Measurements from ENCODE around the gene SLC66A1.
"Not testable (repeated sequence)": the region's sequence is repeated elsewhere in the genome, so short reads cannot be mapped to it uniquely, and the experiment has no call there.

SLC66A1 gene, protein sequence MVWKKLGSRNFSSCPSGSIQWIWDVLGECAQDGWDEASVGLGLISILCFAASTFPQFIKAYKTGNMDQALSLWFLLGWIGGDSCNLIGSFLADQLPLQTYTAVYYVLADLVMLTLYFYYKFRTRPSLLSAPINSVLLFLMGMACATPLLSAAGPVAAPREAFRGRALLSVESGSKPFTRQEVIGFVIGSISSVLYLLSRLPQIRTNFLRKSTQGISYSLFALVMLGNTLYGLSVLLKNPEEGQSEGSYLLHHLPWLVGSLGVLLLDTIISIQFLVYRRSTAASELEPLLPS

DNA sequence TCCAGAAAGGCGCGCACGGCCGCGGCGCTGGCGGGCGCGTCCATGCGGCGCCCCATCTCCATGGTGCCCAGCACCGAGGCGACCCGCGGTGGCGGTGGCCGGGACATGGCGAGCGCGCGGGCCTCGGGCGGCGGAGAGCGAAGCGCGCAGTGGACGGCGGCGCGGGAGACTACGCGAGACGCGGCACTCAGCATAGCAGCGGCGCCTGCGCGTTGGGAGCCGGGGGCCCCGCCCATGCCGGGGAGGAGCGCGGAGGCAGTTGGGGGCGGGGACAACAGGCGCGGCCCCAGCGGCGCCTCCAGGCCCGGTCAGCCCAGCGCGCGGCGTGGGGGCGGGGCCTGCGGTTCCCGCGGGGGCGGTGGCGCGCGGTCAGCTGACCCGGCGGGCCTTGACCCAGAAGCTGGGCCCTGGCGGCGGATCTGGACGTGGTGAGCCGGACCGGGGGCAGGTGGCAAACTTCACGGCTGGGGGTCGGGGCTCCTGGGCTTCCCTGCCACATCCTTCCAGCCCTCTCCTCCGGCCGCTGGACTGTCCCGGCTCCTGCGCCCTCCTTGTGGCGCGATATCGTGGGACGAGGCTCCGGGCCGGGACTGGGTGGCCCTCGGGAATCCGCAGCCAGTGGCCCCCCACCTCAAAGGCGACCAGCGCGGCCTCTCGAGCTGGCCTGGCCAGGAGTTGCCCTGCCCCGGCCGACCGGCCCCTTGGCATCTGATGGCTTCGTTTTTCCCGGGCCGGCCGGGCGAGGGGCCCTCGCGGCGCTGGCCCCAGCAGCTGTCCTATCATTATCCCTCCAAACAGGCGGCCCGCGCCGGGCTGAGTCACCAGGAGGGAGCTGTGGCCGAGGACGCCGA, at the start of gene SLC66A1, which contains the start of gene AKR7A2:
SLC66A1 (plus strand) TSS at position 396 of the 851 bp plus-strand sequence. CDS start 5,352 bp downstream, outside the sequence.
AKR7A2 (minus strand) TSS at position 214 of the 851 bp plus-strand sequence; CDS start at position 194, 20 bp downstream.
- no peak for FAIRE-seq

DNA sequence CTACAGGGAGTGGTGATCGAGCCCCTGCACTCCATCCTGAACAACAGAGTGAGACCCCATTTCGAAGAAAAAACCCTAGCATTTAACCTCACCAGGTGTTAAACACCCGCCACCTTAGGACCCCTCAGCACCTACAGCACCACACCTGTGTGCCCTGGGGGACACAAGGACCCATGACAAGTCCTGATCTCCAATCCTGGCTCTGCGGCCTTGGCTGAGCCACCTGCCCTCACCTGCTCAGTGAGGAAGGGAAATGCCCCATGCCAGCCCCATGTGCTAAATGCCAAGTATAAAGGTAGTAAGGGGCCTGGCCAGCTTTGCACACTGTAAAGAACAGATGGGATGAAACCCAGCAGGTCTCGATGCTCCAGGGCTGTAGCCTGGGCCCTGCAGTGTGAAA, 49.4 kb upstream of the SLC66A1 start:
- FAIRE-seq: no peak

DNA sequence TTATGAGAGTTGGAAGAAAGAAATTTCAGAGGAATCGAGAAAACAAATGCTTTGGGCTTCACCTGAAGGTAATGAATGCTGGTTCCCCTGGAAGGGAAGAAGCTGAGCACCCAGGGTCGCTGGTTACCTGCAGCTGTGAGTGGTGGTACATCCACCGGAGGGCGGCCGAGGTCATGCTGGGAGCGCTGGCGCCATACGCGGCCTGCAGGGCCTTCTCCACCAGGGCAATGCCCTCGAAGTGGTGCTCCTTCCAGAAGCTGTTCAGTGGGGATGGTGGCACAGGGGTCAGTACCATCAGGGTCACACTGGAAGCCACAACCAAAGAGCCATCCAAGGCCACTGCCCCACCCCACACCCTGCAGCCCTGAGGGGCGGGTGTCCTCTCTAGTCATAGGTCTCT, 43.7 kb upstream of the SLC66A1 start:
- FAIRE-seq: no peak

DNA sequence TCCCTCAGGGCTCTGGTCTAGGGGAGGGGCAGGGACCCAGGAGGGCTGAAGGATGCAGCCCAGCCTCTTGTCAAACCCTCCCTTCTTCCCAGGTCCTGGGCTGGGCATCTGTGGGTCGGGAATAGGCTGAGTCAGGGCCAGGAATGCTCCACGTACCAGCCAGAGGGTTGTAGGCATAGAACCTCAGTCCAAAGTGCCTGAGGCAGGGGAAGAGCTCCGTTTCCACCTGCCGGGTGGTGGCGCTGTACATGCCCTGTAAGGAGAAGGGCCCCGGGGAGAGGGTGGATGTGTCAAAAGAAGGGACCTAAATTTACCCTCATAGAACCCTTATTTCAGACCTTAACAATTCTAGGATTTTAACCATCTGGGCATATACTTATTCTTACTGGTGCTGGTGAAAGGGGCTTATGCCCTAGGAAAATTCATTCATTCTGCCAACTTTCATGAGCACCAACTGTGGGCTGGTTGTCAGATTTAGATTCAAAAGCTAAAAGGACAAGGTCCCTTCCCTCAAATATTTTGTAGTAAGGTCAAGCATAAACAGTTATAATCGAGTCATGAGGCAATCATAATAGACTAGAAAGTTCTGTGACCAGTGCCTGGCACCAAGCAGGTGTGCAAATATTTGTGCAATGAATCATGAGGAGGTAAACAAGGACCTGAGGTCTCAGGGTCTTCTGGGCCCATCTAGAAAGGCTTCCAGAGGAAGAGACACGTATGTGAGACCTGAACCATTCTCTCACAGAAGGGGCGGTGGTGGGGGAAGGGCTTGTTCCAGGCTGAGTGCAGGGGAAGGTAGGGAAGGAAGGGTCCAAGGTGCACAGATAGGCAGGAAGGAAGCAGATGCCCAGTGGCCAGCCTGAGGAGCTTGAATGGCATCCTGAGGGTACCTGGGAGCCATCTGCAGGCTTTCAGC, 42.4 kb upstream of the SLC66A1 start:
- not testable (repeated sequence) for FAIRE-seq

DNA sequence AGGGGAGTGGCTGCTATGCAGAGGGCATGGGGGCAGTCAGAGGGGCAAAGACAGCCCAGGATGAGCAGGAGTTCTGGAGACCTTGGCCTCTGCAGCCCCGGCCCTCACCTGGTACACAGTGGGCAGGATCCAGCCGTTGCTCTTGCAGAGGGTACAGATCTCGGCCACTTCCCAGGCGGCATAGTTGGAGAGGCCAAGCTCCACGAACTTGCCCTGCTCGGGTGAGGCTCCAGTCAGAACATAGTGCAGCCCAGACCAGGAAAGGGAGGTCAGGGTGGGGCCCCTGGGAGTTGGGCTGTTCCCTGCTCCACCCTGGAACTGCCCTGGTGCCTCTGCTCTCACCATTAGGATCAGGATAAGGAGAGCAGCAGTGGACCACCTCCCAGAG, 41.8 kb upstream of the SLC66A1 start:
- not testable (repeated sequence) for FAIRE-seq

DNA sequence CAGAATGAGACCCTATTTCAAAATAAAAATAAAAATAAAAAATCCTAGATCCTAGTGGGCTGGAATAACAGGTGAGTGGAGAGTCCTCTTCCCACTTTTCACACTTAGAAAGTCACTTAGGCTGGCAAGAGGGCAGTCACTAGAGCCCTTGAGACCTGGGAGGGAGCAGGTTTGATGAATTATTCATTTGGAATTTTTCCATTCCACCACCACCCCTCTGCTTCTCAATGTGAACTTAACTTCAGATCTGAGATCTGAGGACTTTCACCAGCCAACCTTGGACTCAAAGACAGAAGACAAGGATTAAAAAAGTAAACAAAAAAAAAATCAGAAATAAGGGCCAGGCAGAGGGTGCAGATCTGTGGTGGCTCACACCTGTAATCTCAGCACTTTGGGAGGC, 40.1 kb upstream of the SLC66A1 start:
- FAIRE-seq: no peak

DNA sequence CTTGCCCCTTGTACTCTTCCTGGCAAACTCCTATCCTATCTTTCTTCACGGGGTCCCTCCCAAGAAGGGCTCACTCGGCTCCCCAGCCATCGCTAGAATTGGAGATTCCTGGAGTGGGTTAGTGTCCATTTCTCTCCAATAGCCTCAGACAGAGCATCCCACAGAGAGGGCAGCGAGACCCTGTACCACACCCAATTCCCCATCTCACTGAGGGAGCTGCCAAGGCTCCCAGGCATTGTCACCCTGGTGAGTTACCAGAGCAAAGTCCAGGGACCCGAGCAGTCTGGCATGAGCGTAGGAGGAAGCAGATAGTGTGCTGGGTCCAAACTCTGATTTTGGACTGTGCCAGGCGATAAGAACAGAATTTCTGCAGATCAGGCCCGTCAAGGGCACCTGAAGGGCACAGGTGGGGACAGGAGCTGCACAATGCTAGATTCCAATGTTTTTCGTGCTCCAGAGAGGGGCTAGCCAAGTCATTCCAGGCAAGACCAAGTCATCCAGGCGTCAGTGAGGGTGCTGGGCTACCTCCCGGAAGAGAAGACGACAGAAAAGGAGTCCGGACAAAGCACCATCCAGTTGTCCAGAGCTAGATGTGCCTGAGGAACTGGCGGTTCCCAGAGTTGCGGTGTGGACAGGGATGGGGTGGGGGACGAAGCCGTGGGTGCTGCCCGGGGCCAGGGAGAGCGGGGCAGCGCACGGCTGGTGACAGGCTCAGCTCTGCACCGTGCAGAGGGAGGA, 38.9 kb upstream of the SLC66A1 start:
- no peak for FAIRE-seq

DNA sequence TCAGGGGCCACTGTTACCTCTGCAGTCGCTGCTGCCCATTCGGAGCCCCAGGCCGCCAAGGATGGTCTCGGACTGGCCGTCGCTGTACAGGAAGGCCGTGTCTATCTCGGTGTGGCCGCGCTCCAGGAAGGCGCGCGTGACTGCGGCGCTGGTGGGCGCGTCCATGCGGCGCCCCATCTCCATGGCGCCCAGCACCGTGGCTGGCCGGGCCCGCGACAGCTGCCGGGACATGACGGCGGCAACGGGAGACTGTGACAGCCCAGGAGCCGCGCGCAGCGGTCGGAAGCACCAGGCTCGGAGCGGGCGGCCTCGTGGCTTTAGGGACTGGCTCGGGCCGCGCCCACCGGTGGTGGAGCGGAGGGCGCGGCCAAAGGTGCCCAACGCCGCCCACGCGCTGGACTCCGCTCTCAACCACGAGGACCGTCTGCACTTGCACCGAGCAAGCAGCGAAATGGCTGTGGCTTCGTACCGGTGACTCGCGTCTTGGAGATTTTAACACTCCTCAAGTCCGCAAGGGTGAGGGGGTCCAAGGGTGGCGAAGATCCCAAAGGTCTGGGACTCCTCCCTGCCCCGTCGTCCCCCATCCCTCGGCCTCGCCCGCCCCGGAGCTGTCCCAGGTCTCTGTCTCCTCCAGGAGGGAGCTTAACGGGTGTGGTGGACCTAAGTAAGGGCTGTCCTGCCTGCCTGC, 38.1 kb upstream of the SLC66A1 start:
- not testable (repeated sequence) for FAIRE-seq

DNA sequence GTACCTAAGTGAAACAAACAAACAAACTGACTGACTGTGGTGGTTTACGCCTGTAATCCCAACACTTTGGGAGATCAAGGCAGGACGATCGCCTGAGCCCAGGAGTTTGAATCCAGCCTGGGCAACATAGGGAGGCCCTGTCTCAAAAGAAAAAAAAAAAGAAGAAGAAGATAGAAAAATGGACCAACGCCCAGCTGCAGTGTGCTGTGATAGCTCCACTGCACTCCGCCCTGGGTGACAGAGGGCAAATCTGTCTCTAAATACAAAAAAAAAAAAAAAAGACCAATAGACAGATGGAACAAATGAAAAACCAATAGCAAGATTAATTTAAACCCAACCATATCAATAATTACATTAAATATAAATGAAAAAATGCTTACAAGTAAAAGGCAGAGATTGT, 37.5 kb upstream of the SLC66A1 start:
- peak; percentile 4 for FAIRE-seq

DNA sequence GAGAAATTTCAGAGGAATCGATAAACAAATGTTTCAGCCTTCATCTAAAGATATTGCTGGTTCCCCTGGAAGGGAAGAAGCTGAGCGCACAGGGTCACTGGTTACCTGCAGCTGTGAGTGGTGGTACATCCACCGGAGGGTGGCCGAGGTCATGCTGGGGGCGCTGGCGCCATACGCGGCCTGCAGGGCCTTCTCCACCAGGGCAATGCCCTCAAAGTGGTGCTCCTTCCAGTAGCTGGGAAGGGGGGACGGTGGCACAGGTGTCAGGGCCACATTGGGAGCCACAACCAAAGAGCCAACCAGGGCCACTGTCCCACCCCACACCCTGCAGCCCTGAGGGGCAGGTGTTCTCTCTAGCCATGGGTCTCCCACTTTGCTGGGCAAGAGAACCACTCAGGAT, 28.2 kb upstream of the SLC66A1 start:
- no peak for FAIRE-seq

DNA sequence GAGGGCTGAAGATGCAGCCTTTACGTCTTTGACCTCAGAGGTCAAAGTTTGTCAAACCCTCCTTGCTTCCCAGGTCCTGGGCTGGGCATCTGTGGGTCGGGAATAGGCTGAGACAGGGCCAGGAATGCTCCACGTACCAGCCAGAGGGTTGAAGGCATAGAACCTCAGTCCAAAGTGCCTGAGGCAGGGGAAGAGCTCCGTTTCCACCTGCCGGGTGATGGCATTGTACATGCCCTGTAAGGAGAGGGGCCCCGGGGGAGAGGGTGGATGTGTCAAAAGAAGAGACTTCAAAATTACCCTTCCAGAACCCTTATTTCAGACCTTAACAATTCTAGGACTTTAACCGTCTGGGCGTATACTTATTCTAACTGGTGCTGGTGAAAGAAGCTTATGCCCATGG, 27.2 kb upstream of the SLC66A1 start:
- no peak for FAIRE-seq

DNA sequence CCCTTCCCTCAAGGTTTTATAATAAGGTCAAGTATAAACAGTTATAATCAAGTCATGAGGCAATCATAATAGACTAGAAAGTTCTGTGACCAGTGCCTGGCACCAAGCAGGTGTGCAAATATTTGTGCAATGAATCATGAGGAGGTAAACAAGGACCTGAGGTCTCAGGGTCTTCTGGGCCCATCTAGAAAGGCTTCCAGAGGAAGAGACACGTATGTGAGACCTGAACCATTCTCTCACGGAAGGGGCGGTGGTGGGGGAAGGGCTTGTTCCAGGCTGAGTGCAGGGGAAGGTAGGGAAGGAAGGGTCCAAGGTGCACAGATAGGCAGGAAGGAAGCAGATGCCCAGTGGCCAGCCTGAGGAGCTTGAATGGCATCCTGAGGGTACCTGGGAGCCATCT, 26.8 kb upstream of the SLC66A1 start:
- not testable (repeated sequence) for FAIRE-seq

DNA sequence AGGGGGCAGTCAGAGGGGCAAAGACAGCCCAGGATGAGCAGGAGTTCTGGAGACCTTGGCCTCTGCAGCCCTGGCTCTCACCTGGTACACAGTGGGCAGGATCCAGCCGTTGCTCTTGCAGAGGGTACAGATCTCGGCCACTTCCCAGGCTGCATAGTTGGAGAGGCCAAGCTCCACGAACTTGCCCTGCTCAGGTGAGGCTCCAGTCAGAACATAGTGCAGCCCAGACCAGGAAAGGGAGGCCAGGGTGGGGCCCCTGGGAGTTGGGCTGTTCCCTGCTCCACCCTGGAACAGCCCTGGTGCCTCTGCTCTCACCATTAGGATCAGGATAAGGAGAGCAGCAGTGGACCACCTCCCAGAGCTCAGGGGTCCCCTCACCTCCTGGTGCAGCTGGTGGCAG, 26.3 kb upstream of the SLC66A1 start:
- not testable (repeated sequence) for FAIRE-seq

DNA sequence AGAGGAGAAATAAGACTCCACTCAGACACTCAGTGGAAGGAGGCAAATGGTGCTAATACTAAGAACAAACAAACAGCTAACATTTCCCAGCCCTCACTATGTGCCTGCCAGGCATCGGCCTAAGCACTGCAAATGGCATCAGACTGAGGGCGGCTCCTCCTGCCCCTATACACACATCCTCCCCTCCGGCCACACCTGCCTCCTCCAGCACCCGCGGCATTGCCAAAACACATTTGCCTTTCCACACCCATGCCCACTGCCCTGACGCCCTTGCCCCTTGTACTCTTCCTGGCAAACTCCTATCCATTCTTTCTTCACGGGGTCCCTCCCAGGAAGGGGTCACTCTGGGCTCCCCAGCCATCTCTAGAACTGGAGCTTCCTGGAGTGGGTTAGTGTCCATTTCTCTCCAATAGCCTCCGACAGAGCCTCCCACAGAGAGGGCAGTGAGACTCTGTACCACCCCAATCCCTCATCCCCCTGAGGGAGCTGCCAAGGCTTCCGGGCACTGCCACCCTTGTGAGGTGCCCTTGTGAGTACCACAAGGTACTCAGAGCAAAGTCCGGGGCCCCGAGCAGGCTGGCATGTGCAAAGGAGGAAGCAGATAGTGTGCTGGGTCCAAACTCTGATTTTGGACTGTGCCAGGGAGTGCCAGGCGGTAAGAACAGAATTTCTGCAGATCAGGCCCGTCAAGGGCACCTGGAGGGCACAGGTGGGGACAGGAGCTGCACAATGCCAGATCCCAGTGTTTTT, 24.5 kb upstream of the SLC66A1 start:
- FAIRE-seq: no peak

DNA sequence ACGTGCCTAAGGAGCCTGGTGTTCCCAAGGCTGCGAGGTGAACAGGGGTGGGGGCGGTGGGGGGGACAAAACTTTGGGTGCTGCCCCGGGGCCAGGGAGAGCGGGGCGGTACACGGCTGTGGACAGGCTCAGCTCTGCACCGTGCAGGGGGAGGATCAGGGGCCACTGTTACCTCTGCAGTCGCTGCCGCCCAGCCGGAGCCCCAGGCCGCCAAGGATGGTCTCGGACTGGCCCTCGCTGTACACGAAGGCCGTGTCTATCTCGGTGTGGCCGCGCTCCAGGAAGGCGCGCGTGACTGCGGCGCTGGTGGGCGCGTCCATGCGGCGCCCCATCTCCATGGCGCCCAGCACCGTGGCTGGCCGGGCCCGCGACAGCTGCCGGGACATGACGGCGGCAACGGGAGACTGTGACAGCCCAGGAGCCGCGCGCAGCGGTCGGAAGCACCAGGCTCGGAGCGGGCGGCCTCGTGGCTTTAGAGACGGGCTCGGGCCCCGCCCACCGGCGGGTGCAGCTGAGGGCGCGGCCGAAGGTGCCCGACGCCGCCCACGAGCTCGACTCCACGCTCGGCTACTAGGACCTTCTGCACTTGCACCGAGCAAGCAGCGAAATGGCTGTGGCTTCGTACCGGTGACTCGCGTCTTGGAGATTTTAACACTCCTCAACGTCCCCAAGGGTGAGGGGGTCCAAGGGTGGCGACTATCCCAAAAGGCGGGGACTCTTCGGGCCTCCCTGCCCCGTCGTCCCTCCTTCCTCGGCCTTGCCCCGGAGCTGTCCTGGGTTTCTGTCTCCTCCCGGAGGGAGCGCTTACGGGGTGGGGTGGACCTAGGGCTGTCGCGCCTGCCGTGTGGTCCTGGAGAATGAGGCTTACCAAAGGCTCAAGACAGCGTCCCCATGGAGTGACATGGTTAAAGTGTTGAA, 23.5 kb upstream of the SLC66A1 start, which contains the start of gene AKR7A3:
AKR7A3 (minus strand) TSS at position 447 of the 918 bp plus-strand sequence; CDS start at position 386, 61 bp downstream.
- not testable (repeated sequence) for FAIRE-seq

DNA sequence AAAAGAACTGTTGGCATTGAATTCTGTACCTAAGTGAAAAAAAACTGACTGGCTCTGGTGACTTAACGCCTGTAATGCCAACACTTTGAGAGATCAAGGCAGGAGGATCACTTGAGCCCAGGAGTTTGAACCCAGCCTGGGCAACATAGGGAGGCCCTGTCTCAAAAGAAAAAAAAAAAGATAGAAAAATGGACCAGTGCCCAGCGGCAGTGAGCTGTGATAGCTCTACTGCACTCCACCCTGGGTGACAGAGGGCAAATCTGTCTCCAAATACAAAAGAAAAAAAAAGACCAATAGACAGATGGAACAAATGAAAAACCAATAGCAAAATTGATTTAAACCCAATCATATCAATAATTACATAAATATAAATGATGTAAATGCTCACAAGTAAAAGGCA, 22.9 kb upstream of the SLC66A1 start:
- no peak for FAIRE-seq

DNA sequence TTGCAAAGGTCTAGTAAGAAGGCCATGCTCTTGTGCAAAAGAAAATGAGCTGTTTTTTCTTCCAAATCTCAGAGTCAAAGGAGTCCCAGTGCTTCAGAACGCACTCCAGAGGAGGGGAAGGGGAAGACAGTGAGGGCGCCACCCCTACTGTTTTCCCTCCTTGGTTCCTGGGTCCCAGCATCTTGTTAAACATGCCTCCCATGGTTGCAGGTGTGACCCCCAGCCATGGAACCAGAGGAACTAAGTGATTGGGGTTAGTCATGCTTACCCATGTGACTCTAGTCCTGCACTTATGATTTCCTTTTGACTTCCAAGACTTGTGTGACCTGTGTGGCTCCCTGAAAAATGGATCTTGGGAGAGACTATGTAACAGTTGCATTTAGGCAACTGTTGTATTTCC, 17.5 kb upstream of the SLC66A1 start:
- FAIRE-seq: no peak

DNA sequence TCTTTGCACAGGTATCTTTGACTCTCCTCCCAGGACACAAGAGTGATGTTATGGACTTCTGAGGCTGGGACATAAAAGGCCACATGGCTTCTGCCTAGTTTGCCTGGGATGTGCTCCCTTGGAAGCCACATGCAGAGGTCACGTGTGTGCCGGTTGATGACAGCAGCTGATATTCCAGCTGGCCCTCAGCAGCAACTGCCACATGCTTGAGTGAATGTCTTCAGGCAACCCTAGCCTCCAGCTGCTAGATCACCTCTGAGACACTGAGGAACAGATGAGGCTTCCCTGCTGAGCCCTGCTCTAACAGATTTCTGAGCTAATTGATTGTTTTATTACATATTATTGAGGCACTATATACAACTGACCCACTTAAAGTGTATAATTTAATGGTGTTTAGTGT, 11.9 kb upstream of the SLC66A1 start:
- FAIRE-seq: no peak

DNA sequence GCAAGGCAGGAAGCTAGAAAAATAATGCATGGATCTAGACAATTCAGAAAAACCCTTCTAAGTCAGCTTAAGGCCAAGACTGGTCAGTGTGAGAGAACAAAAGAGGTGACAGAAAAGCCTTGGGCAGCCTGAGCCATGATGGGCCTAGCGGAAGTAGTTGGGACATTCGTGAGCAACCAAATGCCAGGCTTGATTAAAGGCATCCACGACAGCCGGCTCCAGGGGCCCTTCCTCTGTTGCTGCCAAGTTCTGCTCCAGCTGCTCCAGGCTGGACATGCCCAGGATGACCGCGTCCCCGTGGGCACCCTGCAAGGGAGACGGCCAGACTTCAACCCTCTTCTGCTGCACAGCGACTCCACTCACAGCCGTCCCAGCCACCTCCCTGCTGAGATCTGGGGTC, 8.0 kb upstream of the SLC66A1 start:
- FAIRE-seq: not testable (repeated sequence)
